ENCODE data around the gene COASY.

The COASY gene

GRCh38 chr17:42591411-42591810 is 29.5 kb downstream of the COASY start:
- in situ Hi-C loops (cut with HindIII; ENCODE audit: low sequenced_read_pairs) = no loop called here
- DNase-seq (ENCODE audit: low read depth) = no peak

DNA sequence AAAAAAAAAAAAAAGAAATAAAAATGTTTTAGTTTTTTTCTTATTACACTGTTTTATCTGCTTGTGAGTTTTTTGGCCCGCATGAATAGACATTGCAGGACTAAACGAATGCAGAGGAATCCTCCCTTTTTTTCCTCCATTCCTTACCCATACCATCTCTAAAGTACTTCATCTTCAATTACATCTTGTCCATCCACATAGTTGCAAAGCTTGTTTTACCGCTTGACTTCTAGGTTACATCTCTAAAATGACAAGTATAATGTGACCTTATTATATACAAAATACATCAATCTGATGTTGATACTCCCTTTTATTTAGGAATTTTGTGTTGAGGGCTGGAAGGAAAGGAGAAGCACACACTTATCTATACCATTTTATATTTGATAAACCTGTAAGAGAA is 34.4 kb downstream of the COASY start:
- in situ Hi-C loops (cut with HindIII; ENCODE audit: low sequenced_read_pairs) = no loop called here
- DNase-seq (ENCODE audit: low read depth) = no peak
- no peak overlapping the region for H3K4me3 ChIP-seq (ENCODE audit: low read depth, low read length)
- TF ChIP-seq, protein P1, sequence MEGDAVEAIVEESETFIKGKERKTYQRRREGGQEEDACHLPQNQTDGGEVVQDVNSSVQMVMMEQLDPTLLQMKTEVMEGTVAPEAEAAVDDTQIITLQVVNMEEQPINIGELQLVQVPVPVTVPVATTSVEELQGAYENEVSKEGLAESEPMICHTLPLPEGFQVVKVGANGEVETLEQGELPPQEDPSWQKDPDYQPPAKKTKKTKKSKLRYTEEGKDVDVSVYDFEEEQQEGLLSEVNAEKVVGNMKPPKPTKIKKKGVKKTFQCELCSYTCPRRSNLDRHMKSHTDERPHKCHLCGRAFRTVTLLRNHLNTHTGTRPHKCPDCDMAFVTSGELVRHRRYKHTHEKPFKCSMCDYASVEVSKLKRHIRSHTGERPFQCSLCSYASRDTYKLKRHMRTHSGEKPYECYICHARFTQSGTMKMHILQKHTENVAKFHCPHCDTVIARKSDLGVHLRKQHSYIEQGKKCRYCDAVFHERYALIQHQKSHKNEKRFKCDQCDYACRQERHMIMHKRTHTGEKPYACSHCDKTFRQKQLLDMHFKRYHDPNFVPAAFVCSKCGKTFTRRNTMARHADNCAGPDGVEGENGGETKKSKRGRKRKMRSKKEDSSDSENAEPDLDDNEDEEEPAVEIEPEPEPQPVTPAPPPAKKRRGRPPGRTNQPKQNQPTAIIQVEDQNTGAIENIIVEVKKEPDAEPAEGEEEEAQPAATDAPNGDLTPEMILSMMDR (IDR thresholded peaks at IDR 0.05; ENCODE audit: low read depth, low read length, missing control alignments) = no peak

More at GRCh38 chr17:42591411-42591810, 29.5 kb downstream of the COASY start:
- no peak overlapping the region for H3K4me3 ChIP-seq (ENCODE audit: low read depth, low read length)
- TF ChIP-seq, protein P1 (IDR thresholded peaks at IDR 0.05; ENCODE audit: low read depth, low read length, missing control alignments) = no peak

- no peak for DNase-seq (ENCODE audit: low read depth)
- H3K4me3 ChIP-seq (ENCODE audit: low read depth, low read length) = no peak overlapping the region
- in situ Hi-C loops (cut with HindIII; ENCODE audit: low sequenced_read_pairs) = no loop called here
- TF ChIP-seq, protein P1 (IDR thresholded peaks at IDR 0.05; ENCODE audit: low read depth, low read length, missing control alignments) = no peak
Measured at GRCh38 chr17:42598905-42599304, 37.0 kb downstream of the COASY start.

DNA sequence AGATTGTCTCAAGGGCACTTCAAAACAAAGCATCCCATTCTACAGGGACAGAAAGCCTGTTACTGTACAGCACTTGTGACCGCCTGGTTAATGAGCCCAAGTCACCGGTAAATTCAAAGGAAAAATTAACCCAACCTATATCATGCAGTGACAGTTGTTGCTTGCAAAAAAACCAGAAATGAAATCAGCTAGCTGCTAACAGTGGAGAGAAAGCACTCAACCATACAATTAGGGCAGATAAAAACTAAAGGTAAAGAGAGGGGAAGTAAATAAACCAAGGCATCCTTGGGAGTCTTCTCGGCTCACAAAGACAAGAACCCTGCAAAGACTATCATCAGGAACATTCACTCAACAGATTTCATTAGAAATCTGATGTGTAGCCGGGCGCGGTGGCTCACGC is 41.4 kb downstream of the COASY start:
- TF ChIP-seq, protein P1 (IDR thresholded peaks at IDR 0.05; ENCODE audit: low read depth, low read length, missing control alignments) = no peak
- in situ Hi-C loops (cut with HindIII; ENCODE audit: low sequenced_read_pairs) = no loop called here
- DNase-seq (ENCODE audit: low read depth) = no peak
- no peak overlapping the region for H3K4me3 ChIP-seq (ENCODE audit: low read depth, low read length)

GRCh38 chr17:42607769-42608168 is 45.8 kb downstream of the COASY start:
- H3K4me3 ChIP-seq (ENCODE audit: low read depth, low read length) = peak overlapping the region; percentile 83
- no peak for DNase-seq (ENCODE audit: low read depth)
- TF ChIP-seq, protein P1 (IDR thresholded peaks at IDR 0.05; ENCODE audit: low read depth, low read length, missing control alignments) = no peak
- in situ Hi-C loops (cut with HindIII; ENCODE audit: low sequenced_read_pairs) = loop anchor here (5.0 kb wide), 1 partner anchor 55 kb away; no protein-coding TSS in a partner anchor

GRCh38 chr17:42608305-42609181 is 46.6 kb downstream of the COASY start:
- in situ Hi-C loops (cut with HindIII; ENCODE audit: low sequenced_read_pairs) = loop anchor here (5.0 kb wide), 1 partner anchor 54 kb away; no protein-coding TSS in a partner anchor
- DNase-seq (ENCODE audit: low read depth) = no peak
- TF ChIP-seq, protein P1 (IDR thresholded peaks at IDR 0.05; ENCODE audit: low read depth, low read length, missing control alignments) = no peak
- peak overlapping the region; percentile 83 for H3K4me3 ChIP-seq (ENCODE audit: low read depth, low read length)
